KMS-11 (cell line): ENCODE results near the gene PTCRA.

Experiments used
- H2AFZ ChIP-seq: fragments of 200-600 bp; sonication (generic); 2 replicates; pipeline ENCODE4 v1.6.1; 2016; ENCODE audit warnings: antibody characterized with exemption, mixed run types, low read depth
- H3K27ac ChIP-seq: fragments of 200-600 bp; sonication (generic); 2 replicates; pipeline ENCODE4 v1.6.1; 2016; ENCODE audit warnings: mild to moderate bottlenecking, mixed run types
- H3K27me3 ChIP-seq: fragments of 200-600 bp; sonication (generic); 2 replicates; pipeline ENCODE4 v1.6.1; 2017; ENCODE audit warnings: mild to moderate bottlenecking, low read depth, mixed run types, moderate library complexity; ENCODE audit not compliant: insufficient read depth
- H3K36me3 ChIP-seq: fragments of 200-600 bp; sonication (generic); 2 replicates; pipeline ENCODE4 v1.6.1; 2017; ENCODE audit warnings: mild to moderate bottlenecking, mixed run types; ENCODE audit not compliant: insufficient read depth
- H3K4me1 ChIP-seq: fragments of 200-600 bp; sonication (generic); 2 replicates; pipeline ENCODE4 v1.6.1; 2016; ENCODE audit warnings: mild to moderate bottlenecking, low read depth, mixed run types; ENCODE audit not compliant: poor library complexity, severe bottlenecking
- H3K4me2 ChIP-seq: fragments of 200-600 bp; sonication (generic); 2 replicates; pipeline ENCODE4 v1.7.0; 2016; ENCODE audit warnings: mild to moderate bottlenecking, mixed run types
- H3K4me3 ChIP-seq: fragments of 200-600 bp; sonication (generic); IDR thresholded peaks from 2 replicates; pipeline ENCODE4 v1.6.1; 2017; ENCODE audit warnings: low read depth, low read length, mixed read lengths; ENCODE audit not compliant: insufficient read depth
- H3K79me2 ChIP-seq: fragments of 200-600 bp; sonication (generic); 2 replicates; pipeline ENCODE4 v1.6.1; 2016; ENCODE audit warnings: low read depth, mixed run types; ENCODE audit not compliant: insufficient read depth
- H3K9ac ChIP-seq: fragments of 200-600 bp; sonication (generic); 2 replicates; pipeline ENCODE4 v1.6.1; 2016; ENCODE audit warnings: mild to moderate bottlenecking, mixed run types
- H4K20me1 ChIP-seq: fragments of 200-600 bp; sonication (generic); 2 replicates; pipeline ENCODE4 v1.6.1; 2016; ENCODE audit warnings: mild to moderate bottlenecking, mixed run types; ENCODE audit not compliant: insufficient read depth
- CTCF ChIP-seq: fragments of 200-600 bp; sonication (generic); conservative IDR thresholded peaks from 2 replicates; pipeline ENCODE4 v1.6.1; 2017; ENCODE audit warnings: low read depth, mild to moderate bottlenecking, antibody characterized with exemption, low read length, moderate library complexity, mixed read lengths

PTCRA gene

DNA sequence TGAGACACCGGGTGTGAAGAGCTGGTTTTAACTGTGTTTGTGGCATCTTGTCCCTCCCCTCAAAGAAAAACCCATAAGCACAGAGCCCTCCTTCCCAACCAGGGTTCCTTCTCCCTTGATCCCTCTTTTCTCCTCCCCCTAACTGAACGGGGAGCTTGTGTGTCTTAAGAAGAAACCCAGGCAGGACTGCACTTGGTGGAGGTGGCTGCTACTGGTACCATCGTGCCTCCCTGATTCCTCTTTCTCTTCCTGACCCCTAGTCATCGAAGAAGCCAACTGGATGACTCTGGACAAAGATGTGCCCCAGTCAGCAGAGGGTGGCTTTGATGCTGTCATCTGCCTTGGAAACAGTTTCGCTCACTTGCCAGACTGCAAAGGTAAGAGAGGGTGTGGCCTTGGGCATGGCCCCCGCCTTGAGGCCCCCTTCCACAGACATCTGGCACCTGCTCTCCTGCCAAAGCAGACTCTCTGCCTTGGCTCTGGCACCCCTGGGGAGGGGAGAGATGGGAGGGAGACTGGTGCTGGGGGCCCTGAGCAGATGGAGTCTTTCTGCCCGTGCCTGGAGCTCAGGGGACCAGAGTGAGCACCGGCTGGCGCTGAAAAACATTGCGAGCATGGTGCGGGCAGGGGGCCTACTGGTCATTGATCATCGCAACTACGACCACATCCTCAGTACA lies 46.8 kb downstream of the PTCRA start:
- Histone ChIP-seq H2AFZ (no peak overlapping the region), H3K4me2 (no peak overlapping the region), H4K20me1 (no peaks in the 10 kb centered on the region), H3K27me3 (no peaks in the 10 kb centered on the region), H3K27ac (no peak overlapping the region), H3K79me2 (no peaks in the 10 kb centered on the region), H3K4me1 (no peaks in the 10 kb centered on the region), H3K36me3 (no peaks in the 10 kb centered on the region), H3K4me3 (no peak overlapping the region), H3K9ac (no peak overlapping the region)
- no peak for TF ChIP-seq CTCF

GRCh38 chr6:42963179-42963854 lies 47.5 kb downstream of the PTCRA start:
- Histone ChIP-seq H3K4me3 (no peak overlapping the region), H3K27me3 (no peaks in the 10 kb centered on the region), H2AFZ (no peak overlapping the region), H3K9ac (no peak overlapping the region), H3K4me1 (no peaks in the 10 kb centered on the region), H3K79me2 (no peaks in the 10 kb centered on the region), H3K27ac (no peak overlapping the region), H3K36me3 (no peaks in the 10 kb centered on the region), H3K4me2 (no peak overlapping the region), H4K20me1 (no peaks in the 10 kb centered on the region)
- TF ChIP-seq CTCF, result no peak

GRCh38 chr6:42963855-42964605 lies 48.2 kb downstream of the PTCRA start:
- H3K4me3 ChIP-seq, result no peak overlapping the region
- no peaks in the 10 kb centered on the region for H3K27me3 ChIP-seq
- H3K27ac ChIP-seq, result no peak overlapping the region
- H3K4me2 ChIP-seq, result no peak overlapping the region
- no peaks in the 10 kb centered on the region for H4K20me1 ChIP-seq
- TF ChIP-seq CTCF, result peak; percentile 47
- no peaks in the 10 kb centered on the region for H3K79me2 ChIP-seq
- no peak overlapping the region for H3K9ac ChIP-seq
- no peak overlapping the region for H2AFZ ChIP-seq
- no peaks in the 10 kb centered on the region for H3K4me1 ChIP-seq
- no peaks in the 10 kb centered on the region for H3K36me3 ChIP-seq

DNA sequence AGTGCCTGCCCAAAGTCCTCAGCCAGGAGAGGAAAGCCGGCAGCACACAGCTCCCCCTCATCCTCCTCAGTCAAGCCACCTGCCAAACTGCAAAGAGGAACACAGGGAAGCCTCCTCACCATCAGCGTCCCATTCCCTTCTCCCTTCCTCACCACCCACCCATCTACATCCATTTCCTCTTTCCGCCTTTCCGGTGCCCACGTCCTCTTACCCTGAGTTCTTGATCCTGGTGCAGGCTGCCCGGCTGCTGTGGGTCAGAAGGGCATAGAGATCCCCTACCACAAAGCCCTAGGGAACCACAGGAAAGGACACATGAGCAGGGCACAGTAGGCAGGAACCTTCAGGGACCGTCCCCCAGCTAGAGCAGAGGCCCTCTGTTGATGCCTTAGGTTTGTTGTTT lies 50.7 kb downstream of the PTCRA start:
- Histone ChIP-seq H3K4me1 (no peaks in the 10 kb centered on the region), H2AFZ (no peak overlapping the region), H3K27me3 (no peaks in the 10 kb centered on the region), H3K27ac (no peak overlapping the region), H3K79me2 (no peaks in the 10 kb centered on the region), H4K20me1 (no peaks in the 10 kb centered on the region), H3K4me3 (no peak overlapping the region), H3K36me3 (no peaks in the 10 kb centered on the region), H3K4me2 (no peak overlapping the region), H3K9ac (no peak overlapping the region)
- no peak for TF ChIP-seq CTCF
